Measurements from ENCODE around the gene PLCH2.

PLCH2 gene

DNA sequence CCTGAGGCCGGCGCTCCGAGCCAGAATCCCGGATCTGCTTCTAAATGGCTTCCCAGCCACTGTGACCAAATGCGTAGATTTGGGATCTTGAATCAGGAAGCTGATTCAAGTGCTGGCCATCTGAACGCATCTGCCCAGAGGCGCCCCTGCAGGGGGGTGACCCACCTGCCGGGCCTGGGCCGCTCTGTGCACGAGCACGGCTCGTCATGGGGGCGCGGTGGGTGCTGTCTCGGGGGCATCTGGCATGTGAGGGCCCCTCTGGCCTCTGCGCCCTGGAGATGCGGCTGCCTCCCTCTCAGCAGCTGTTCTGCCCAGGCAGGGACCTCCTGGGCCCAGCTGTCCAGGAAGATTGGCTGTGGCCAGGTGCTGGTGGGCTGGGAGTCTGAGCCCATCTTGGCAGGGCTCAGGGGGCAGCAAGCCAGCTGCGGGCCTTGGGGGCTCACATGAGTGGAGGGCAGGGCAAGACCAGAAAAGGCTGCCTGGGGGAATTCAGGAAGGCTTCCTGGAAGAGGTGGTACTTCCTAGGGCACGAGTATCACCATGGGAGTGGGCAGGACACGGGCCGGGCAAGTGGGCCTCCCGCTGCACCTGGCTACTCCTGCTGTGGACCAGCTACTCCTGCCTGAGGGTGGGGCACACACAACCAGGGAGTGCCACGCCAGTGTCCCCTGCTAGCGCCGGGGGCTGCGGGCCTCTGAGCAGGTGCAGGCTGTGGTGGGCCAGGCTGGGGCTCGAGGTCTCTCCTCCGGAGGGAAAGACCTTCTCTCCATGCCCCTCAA, 25.1 kb downstream of the PLCH2 start:
- no peak for DNase-seq

DNA sequence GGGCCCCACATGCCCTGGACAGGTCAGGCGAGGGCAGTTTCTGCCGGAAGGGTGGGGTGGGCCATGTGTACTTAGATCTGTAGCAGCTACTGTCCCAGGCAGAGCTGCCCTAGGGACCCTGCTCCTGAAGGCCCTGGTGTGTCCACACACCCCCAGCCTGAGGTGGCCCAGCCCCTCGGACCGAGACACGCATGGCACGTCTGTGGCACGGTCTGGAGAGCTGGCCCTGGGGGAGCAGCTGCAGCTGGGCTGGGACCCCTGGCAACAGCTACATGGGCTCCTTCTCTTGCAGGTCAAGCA, 25.7 kb downstream of the PLCH2 start:
- DNase-seq = no peak

DNA sequence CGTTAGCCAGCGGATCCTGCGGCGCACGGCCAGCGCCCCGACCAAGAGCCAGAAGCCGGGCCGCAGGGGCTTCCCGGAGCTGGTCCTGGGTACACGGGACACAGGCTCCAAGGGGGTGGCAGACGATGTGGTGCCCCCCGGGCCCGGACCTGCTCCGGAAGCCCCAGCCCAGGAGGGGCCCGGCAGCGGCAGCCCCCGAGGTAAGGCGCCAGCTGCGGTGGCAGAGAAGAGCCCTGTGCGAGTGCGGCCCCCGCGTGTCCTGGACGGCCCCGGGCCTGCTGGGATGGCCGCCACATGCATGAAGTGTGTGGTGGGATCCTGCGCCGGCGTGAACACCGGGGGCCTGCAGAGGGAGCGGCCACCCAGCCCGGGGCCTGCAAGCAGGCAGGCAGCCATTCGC, 26.1 kb downstream of the PLCH2 start:
- DNase-seq = no peak

DNA sequence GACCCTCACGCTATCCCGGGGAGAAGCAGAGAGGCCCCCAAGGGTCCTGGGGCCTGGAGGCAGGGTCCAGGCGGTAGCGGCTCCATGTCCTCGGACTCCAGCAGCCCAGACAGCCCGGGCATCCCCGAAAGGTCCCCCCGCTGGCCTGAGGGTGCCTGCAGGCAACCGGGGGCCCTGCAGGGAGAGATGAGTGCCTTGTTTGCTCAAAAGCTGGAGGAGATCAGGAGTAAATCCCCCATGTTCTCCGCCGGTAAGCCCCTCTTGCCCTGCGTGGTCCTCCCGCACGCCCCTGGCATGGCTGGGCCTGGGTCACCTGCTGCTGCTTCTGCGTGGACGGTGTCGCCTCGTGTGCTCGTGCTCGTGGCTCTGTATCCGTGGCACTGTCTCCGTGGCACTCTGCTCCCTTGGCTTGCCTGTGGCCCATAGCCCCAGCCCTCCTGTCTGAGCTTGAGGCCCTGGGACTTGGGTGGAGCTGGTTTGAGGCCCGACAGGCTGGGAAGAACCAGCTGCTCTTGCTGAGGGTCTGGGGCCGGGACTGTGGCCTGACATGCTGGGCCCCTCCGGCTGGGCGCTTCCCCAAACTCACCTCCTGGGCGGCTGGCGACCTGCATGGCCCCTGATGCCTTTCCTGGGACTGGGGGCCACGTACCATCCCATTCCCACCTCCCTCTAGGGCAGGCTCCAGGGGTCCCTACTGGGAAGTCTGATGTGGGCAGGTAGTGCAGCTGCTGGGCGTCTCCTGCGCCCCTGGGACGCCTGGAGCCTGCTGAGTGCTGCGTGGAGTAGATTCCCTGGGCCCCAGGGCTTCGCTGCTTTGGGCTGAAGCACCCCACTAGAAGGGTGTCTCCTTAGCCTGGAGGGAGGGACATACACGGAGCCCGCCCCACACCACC, 26.8 kb downstream of the PLCH2 start:
- DNase-seq = no peak

DNA sequence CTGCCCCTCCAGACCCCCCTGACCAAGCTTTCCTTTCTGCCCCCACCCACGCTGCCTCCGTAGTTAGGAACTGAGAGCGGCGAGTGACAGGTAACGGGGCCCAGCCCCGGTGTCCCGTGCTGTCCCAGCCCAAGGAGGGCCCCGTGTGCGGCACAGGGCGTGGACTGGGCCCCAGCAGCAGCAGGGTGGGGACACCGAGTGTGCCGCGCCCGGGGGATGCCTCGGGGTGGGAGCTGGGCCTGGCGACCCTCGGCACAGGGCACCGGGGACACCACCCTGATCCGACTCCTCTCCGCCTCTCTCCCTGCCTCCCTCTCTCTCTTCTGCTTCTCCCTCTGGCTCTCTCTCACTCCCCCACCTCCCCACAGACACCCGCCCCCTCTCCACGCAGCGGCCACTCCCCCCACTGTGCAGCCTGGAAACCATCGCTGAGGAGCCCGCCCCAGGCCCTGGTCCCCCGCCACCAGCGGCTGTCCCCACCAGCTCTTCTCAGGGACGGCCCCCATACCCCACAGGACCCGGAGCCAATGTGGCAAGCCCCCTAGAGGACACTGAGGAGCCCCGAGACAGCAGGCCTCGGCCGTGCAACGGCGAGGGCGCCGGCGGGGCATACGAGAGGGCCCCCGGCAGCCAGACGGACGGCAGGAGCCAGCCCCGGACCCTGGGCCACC, 27.6 kb downstream of the PLCH2 start:
- DNase-seq = no peak

DNA sequence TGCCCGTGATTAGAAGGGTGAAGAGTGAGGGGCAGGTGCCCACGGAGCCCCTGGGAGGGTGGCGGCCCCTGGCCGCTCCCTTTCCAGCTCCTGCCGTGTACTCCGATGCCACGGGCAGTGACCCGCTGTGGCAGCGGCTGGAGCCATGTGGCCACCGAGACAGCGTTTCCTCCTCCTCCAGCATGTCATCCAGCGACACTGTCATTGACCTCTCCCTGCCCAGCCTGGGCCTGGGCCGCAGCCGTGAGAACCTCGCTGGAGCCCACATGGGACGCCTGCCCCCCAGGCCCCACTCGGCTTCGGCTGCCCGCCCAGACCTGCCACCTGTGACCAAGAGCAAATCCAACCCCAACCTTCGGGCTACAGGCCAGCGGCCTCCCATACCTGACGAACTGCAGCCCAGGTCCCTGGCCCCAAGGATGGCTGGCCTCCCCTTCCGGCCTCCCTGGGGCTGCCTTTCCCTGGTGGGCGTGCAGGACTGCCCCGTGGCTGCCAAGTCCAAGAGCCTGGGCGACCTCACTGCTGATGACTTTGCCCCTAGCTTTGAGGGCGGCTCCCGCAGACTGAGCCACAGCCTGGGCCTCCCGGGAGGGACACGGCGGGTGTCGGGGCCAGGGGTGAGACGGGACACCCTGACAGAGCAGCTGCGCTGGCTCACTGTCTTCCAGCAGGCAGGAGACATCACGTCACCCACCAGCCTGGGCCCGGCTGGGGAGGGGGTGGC, 28.3 kb downstream of the PLCH2 start:
- DNase-seq = no peak

DNA sequence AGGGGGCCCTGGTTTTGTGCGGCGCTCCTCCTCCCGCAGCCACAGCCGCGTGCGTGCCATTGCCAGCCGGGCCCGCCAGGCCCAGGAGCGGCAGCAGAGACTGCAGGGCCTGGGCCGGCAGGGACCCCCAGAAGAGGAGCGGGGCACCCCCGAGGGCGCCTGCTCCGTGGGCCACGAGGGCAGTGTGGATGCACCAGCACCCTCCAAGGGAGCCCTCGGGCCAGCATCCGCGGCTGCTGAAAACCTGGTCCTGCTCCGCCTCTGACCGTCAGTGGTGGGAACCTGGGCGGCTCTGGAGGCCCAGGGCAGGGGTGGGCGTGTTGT, 28.8 kb downstream of the PLCH2 start:
- no peak for DNase-seq

DNA sequence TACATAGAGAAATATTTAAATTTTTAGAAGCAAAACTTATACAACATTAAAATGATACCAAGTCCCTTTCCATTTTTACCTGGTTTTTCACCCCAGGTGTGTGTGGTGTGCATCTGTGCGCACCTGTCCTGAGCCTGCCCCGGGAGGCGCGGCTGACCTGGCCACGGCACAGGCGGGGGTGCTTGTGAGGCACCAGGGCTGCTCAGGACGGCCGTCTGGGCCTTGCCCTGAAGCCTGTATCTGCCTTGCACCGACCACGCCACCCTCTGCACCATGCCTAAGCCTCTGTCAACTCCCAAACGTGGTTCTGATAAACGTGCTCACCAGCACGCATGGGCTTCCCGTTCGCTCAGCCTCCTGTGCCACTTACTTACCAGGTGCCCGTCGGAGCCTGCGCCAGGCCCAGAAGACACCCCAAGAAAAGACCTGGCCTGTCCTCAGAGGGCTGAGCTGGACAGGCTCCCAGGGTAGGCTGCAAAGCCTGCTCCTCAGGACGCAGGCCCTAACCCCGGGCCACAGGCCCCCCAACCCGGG, 29.4 kb downstream of the PLCH2 start:
- DNase-seq = no peak

DNA sequence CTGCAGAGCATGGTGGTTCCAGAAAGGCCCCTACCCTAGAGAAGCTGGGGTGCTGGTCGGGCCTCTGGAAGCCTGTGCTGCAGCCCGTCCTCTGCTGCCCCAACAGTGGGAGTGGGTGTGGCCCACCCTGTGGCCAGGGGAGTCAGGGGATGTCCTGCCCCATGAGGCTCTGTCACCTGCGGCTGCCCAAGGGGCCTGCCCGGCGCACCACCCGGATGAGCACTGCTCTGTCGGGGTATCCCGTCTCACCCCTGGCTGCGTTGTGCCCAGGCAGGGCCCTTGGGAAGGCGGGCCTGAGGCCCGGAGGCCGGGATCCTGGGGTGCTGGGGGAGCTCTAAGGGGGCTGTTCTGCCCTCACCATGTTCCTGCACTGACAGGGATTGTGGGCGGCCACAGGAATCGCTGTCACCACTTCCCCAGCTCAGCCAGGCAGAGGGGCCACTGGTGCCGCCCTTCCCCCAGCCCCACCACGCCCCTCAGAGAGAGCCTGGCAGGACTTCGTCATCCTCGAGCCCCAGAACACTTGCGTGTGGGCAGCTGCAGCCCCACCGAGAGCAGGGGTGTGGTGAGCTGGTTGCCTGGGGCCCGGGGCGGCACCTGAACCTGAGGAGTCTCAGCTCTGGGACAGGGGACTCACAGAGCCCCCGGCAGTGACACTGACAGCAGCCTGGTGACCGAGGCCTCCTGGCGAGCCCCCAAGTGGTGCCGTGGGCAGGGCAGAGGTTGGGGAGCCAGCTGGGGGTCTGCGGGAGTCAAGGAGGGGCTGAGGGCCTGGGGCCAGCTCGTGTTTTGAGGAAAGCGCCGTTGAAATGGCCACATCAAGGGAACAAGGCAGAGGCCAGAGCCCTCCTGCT, 30.1 kb downstream of the PLCH2 start:
- DNase-seq = no peak

DNA sequence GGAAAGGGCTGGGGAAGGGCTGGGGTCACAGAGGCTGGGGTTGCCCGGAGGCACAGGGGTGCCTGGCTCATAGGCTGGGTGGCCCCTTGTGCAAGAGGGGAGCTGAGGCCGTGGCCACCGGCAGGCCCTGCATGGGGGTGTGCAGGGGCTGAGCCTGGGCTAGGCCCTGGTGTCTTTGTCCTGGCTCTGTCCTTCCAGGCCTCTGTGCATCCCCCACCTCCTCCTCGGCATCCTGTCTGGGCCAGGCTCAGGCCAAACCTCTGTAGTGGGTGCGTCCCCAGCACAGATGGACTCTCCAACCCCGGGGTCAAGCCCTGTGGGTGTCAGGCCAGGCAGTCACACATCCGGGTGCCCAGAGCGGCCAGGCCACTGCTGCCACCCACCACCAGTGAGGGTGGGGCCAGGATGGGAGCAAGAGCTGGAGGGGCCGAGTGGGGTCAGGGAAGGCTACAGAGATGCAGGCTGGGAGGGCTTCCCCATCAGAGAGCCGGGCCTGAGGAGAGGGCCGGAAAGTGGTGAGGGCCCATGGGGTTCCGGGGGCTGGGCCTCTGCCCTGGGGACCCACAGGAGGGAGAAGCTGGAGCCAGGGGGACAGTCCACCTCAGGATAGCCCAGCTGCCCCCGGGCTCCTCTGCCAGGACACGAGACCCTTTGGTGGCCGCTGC, 30.9 kb downstream of the PLCH2 start:
- DNase-seq = no peak

DNA sequence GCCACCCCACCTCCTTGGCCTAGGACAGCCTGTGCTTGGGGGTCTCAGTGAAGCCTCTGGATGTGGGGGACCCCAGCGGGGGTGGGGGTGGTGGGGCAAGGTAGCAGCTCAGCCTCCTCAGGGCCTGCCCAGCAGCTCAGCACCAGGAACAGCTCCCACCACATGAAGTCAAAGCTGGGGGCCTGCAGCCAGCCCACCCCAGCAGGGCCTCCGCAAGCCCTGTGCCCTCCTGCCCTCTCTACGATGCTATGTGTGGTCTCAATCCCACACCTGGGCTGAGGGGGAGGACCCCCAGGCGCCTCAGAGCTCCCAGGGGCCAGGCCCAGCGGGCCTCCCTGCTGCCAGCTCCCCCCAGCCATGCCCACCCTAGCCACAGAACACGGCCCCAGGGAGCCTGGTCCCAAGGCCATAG, 31.7 kb downstream of the PLCH2 start:
- no peak for DNase-seq

DNA sequence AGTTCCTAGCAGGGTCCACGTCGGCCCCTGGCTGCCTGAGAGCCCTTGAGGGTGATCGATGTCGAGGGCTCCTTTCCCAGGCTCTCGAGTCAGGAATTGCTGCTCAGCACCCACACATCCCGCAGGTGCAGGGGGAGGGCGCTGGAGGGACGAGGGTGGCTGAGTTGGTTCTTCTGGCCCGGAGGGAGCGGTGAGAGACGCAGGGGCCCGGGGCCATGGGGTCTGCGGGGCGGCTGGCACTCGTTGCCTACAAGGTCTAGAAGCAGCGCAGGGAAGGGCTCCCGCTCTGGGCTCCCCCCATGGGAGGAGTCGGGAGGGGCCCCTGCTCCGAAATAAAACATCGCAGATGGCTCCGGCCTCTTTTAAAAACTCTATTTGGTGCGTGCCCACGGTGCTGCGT, 32.1 kb downstream of the PLCH2 start:
- no peak for DNase-seq

DNA sequence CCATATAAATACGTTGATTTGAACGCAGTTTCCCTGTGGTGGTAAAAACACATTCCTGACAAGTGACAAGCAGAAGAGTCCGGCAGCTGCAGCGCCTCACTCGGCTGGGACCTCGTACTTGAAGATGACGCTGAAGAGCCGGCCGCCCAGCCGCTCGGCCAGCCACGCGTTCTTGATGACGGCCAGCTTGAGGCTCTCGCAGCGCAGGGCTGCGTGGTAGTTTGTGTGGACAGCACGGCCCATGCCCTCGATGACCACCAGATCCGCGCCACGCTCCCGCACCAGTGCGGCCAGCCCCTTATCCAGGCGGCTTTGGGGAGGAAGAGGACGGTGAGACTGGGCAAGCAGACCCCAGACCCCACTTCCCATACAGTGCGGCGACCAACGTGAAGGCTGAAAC, 32.7 kb downstream of the PLCH2 start:
- DNase-seq = no peak

DNA sequence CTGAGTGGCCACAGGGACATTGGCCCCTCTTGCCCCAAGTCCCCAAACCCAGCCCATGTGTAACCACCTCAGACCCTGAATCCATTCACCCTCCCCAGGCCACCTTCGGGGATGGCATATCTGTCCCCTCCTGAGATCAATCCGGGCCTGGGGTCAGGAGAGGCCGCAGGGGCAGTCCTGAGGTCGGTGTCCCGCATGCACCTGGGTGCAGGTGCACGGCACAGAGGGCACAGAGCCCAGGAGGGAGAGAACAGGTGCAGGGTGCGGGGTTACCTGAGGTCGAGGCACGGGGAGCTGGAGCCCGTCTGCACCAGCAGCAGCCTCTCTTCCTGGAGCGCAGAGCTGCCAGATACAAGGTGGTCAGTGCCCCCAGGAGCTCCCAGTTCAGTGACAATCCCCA, 33.5 kb downstream of the PLCH2 start:
- no peak for DNase-seq

DNA sequence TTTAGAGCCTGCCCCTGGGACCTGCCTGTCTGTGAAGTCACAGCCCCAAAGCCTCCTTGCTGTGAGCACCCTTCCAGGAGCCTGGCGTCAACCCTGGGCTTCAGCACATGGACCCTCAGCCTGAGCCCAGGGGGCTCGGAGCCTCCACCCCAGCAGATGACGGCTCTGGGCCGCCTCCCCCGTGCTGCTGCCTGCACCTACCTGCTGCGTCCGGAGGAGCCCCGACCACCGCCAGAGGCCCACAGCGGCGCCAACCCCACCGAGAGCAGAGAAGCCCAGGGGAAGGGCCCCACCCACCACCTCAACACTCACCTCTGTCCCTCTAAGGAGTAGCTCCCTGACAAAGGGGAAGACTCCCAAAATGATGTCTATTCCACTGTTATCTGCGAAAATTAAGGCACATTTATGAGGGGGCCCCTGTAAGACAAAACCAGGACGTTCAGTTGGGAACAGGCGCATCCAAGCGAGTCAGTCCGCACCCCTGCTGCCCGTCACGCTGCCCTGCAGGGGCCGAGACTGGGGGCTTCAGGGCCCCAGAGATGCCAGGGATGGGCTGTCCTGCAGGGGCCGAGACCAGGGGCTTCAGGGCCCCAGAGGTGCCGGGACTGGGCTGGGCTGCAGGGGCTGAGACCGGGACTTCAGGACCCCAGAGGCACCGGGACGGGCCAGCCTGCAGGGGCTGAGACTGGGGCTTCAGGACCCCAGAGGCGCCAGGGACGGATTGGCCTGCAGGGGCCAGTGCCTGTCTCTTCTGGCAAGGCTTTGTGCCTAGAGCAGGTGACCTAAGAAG, 34.5 kb downstream of the PLCH2 start:
- no peak for DNase-seq

DNA sequence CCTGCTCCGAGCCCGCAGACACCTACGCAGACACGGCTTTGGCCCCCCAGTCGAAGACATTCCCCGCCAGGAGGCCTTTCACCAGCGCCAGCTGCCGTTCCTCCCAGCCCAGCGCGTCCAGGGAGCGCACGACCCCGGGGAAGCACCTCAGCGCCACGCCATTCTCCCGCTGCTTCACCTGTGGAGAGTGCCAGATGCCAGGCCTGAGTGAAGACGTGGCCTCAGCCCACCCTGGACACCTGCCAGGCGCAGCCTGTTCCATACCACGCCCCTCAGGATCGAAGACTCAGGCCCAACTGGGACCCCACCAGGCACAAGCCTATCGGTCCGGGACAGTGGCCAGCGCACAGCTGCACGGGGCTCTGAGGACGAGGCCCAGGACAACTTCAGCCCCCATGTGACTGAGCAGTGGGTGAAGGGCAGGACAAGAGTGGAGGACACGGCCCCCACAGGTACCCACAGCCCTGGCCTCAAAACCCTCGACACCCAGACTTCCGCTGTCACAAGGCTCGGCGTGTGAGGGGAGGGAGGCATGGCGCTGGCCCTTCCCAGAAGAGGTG, 36.9 kb downstream of the PLCH2 start:
- no peak for DNase-seq

DNA sequence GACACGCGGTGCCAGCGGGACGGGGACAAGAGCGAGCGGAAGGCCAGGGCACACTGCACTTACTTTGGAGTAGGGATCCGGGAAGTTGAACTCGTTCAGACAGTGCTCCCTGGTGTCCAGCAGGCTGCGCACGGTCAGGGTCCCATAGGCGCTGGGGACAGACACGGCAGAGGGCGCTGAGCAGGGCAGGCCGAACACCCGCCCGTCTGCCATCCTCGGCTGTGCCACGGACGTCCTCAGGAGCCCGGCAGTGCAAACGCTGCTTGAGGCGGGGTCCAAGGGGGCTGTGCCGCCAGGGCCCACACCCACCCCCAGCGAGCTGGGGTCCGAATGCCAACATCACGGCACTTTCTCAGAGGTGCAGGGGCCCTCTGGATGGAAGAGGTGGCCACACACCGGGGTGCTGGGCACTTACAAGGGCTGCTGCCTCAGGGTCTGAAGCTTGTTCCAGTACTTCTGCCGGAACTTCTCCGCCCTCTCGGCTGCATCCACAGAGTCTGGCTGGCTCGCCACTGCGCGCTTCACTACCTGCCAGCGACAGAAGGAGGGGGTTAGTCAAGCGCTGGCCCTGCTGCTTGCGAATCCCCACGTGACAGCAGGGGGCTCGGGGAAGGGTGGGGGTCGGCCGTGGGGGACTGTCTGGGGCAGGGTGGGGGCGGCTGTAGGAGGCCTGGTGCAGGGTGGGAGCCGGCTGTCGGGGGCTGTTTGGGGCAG, 38.0 kb downstream of the PLCH2 start:
- DNase-seq = no peak

DNA sequence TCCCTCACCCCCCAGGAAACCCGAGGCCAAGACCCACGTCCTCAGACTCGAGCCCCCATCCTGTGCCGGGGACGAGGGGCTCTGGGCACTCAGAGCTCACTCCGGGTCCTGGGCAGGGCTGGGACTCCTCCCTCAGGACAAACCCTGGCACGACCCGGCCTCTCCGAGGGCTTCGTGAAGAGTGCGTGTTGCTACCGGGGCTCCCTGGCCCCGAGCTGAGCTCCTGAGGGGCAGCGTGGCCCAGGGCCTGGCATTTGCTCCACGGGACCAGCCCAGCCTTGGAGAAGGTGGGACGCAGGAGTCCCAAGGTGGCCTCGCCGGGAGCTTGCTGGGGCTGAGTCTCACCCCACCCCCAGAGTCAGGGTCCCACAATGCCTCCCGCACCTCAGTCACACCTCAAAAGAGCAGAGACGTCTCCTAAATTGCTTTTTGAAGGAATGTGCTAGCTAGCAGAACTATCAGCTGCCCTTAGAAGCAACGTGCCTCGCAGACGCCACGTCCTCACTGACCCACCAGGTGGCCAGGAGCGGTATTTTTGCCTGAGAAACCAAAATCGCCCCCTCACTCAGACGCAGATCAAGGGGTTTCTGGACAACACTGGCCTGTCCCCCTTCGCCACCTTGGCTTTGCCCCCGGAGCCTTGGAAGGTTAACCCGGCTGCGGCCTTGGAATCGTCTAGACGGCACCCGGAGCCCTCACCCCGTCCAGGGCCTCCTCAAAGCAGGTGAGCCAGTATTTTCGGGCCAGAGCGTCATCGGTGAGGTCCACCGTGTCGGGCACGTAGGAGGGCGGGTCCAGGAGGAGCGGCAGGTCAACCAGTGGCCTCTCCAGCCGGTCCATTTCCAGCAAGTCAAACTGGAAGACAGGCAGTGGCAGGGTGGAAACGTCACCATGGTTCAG, 39.0 kb downstream of the PLCH2 start:
- no peak for DNase-seq

DNA sequence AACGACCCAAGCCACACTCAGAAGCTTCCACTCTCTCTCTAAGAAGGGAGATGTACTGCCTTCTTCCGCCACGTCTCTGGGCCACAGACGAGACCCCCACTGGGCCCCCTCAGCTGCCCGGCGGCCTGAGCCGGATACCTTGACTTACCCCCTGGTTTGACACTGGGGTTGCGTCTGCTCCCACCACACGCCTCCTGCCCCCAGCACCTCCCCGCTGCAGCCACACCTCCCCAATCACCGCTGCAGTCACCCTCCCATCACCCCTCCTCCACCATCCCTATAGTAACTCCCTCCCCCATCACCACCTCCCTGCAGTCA, 39.6 kb downstream of the PLCH2 start:
- no peak for DNase-seq

Measured in CD4-positive, alpha-beta T cell treated with Interleukin-12 subunit alpha and Interleukin-12 subunit beta, for 1 hour (primary cell).